Panc1 (cell line): Measurements from ENCODE around the gene FES.

ENCODE experiments used
- CTCF ChIP-seq: fragments of 450-650 bp; IDR thresholded peaks from 2 replicates; pipeline ENCODE4 v1.5.1; 2017; ENCODE audit warnings: mild to moderate bottlenecking
- POLR2AphosphoS5 ChIP-seq: IDR thresholded peaks from 2 replicates; pipeline ENCODE4 v1.6.1; 2012; ENCODE audit warnings: mild to moderate bottlenecking, low read depth, low read length, moderate library complexity
- SIN3A ChIP-seq: IDR thresholded peaks from 2 replicates; pipeline ENCODE4 v1.6.1; 2012; ENCODE audit warnings: low read depth, mild to moderate bottlenecking, low read length, moderate library complexity, borderline replicate concordance; ENCODE audit not compliant: insufficient read depth

GRCh38 chr15:90883526-90883975 is 753 bp upstream of the FES start:
- no peak for TF ChIP-seq CTCF
- TF ChIP-seq POLR2AphosphoS5: no peak
- no peak for TF ChIP-seq SIN3A
